HUES48 (cell line): ENCODE results near the gene DCTN3.

Experiments used
- H3K27ac ChIP-seq: one replicate; pipeline ENCODE4 v1.7.0; 2013; ENCODE audit warnings: low read depth, low read length, inconsistent platforms
- H3K27me3 ChIP-seq: 2 replicates; pipeline ENCODE4 v1.6.1; 2013; ENCODE audit warnings: mild to moderate bottlenecking, low read length; ENCODE audit not compliant: control insufficient read depth, insufficient read depth
- H3K36me3 ChIP-seq: 2 replicates; pipeline ENCODE4 v1.6.1; 2013; ENCODE audit warnings: low read length; ENCODE audit not compliant: control insufficient read depth, insufficient read depth
- H3K4me1 ChIP-seq: 2 replicates; pipeline ENCODE4 v1.6.1; 2013; ENCODE audit warnings: mild to moderate bottlenecking, low read length; ENCODE audit not compliant: control insufficient read depth, insufficient read depth
- H3K4me3 ChIP-seq: 2 replicates; pipeline ENCODE4 v1.5.1; 2013; ENCODE audit warnings: mild to moderate bottlenecking, low read depth, low read length
- H3K9ac ChIP-seq: 2 replicates; pipeline ENCODE4 v1.6.1; 2013; ENCODE audit warnings: mild to moderate bottlenecking, low read depth, low read length, moderate library complexity
- H3K9me3 ChIP-seq: 2 replicates; pipeline ENCODE4 v1.6.1; 2013; ENCODE audit warnings: low read length; ENCODE audit not compliant: control insufficient read depth, insufficient read depth

The DCTN3 gene

DNA sequence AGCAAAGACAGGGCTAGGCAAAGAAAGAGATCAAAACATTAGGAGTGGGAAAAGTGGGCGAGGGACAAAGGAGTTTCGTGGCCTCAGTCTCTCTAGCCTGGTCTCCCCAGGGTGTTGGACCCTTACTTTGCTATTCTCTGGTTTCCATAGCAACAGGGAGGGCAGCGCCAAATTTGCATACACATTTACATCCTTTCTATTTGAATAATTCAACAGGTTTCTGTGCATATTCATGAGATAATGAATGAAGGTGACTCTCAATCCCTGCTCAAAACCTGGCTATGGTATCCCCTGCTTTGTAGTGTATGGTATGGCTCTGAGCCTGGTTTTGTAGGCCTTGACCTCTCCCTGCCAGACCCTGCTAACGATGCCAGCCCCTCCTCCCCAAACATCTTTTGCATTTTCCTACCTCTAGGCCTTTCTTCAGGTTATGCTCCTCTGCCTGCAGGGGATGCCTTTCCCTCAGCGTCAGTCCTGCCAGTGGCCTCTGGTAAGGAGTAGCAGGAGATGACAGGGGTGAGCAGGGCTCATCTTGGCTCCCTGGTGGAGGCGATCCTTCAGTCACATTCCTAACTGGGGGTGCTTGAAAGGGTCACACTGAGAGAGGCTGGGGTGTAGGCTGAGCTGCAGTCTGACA is 18.2 kb downstream of the DCTN3 start:
- no peaks in the 10 kb centered on the region for H3K36me3 ChIP-seq
- H3K27ac ChIP-seq, result no peak overlapping the region
- H3K9ac ChIP-seq, result no peak overlapping the region
- H3K9me3 ChIP-seq, result no peaks in the 10 kb centered on the region
- H3K4me3 ChIP-seq, result no peak overlapping the region
- peaks cover 4% of the 10 kb centered on the region; the same call in 1 of the 2 replicates for H3K27me3 ChIP-seq
- H3K4me1 ChIP-seq, result peaks cover 9% of the 10 kb centered on the region; the same call in 1 of the 2 replicates

- H3K36me3 ChIP-seq, result no peaks in the 10 kb centered on the region
- H3K9me3 ChIP-seq, result no peaks in the 10 kb centered on the region
- peaks cover 9% of the 10 kb centered on the region; the same call in 1 of the 2 replicates for H3K4me1 ChIP-seq
- no peak overlapping the region for H3K9ac ChIP-seq
- H3K27ac ChIP-seq, result no peak overlapping the region
- H3K4me3 ChIP-seq, result no peak overlapping the region
- peaks cover 4% of the 10 kb centered on the region; the same call in 1 of the 2 replicates for H3K27me3 ChIP-seq
Measured at GRCh38 chr9:34600908-34601307, 19.4 kb downstream of the DCTN3 start.

- peaks cover 8% of the 10 kb centered on the region for H3K27me3 ChIP-seq
- no peaks in the 10 kb centered on the region for H3K36me3 ChIP-seq
- H3K4me1 ChIP-seq, result peaks cover 9% of the 10 kb centered on the region; the same call in 1 of the 2 replicates
Measured at GRCh38 chr9:34599546-34599945, 20.7 kb downstream of the DCTN3 start.

GRCh38 chr9:34594177-34594576 is 26.1 kb downstream of the DCTN3 start:
- Histone ChIP-seq H3K27me3 (peaks cover 61% of the 10 kb centered on the region), H3K4me1 (peaks cover 7% of the 10 kb centered on the region), H3K4me3 (no peak overlapping the region), H3K36me3 (no peaks in the 10 kb centered on the region), H3K9me3 (no peaks in the 10 kb centered on the region), H3K9ac (no peak overlapping the region), H3K27ac (no peak overlapping the region)

More at GRCh38 chr9:34599546-34599945, 20.7 kb downstream of the DCTN3 start:
- Histone ChIP-seq H3K27ac (no peak overlapping the region), H3K9me3 (no peaks in the 10 kb centered on the region), H3K9ac (no peak overlapping the region), H3K4me3 (no peak overlapping the region)

- peak overlapping the region; percentile 35; the same call in 1 of the 2 replicates for H3K4me3 ChIP-seq
- peaks cover 73% of the 10 kb centered on the region for H3K27me3 ChIP-seq
- H3K9ac ChIP-seq, result no peak overlapping the region
- H3K9me3 ChIP-seq, result no peaks in the 10 kb centered on the region
- no peaks in the 10 kb centered on the region for H3K36me3 ChIP-seq
- H3K4me1 ChIP-seq, result peaks cover 7% of the 10 kb centered on the region
- no peak overlapping the region for H3K27ac ChIP-seq
Measured at GRCh38 chr9:34592895-34593601, 27.2 kb downstream of the DCTN3 start.

DNA sequence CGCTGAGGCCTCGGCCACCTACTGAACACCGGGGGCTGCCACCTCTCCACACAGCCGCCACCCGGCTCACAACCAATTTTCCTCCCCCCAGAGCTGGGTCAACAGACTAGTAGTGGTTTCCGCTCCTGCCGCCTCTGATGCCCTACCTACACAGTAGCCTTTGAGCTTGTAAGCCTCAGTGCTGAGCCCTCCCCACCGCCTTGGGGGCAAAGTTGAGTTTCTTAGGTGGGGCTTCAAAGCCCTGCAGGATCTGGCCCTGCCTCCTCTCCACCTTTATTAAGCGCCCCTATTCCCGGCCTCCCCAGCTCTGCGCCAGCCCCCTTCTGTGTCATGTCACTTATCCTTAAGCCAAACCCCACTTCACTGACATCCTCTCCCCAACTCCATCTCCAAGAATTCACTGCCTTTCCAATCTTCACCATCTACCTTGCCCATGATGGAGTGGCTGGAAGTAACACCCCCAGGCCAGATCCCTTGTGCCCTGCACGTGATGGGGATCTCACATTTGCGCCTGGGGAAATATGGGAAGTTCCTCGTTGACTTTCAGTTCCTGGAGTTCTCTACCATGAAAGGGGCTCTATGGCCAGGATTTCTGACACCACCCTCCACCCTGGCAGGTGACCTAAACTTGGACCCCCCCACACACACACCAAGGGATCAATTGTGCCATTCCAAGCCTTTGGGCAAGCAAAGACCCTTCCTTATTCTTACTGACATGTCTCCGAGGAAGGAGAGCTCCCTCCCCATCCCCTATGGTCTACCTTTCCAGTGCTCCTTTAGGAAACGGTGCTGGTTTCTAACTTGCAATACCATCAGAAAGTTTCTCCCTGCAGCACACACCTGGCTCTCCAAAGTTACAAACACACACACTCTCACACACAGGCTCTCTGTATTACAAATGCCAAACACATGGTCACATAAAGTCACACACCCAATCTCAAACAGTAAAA is 28.1 kb downstream of the DCTN3 start:
- H3K27me3 ChIP-seq, result peaks cover 81% of the 10 kb centered on the region
- H3K9me3 ChIP-seq, result no peaks in the 10 kb centered on the region
- H3K9ac ChIP-seq, result no peak overlapping the region
- no peak overlapping the region for H3K27ac ChIP-seq
- no peaks in the 10 kb centered on the region for H3K36me3 ChIP-seq
- no peak overlapping the region for H3K4me3 ChIP-seq
- H3K4me1 ChIP-seq, result peaks cover 7% of the 10 kb centered on the region

DNA sequence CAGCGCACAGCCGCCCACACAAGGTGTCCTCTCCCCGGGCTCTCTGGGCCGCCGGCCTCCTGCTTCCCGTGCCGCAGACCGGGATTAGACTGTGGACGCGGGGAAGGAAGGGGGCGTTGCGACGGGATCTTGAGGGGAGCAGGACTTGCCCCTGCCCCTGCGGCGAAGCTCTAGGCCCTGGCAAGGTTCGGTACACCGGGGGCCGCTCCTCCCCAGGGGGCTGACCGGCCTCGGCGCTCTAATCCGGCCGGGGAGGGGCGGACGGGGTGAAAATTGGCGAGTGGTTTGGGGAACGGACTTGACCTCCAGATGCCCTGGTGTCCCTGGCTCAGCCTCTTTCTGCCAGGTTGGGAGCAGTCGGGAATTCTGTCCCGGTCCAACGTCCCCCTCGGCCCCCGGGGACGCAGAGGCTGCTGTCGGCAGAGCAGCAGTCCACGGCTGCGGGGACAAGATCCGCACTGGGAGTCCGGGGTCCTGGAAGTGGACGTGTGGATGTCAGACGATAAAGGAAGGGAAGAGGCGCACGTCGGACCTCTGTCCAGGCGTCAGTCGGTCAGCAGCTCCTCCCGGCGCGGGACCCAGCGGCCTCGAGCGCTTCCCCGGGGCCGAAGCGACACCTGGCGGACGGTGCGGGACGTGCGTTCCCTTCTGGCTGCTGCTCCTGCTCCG is 28.9 kb downstream of the DCTN3 start:
- peak overlapping the region; percentile 63 for H3K4me3 ChIP-seq
- no peak overlapping the region for H3K9ac ChIP-seq
- H3K4me1 ChIP-seq, result peaks cover 12% of the 10 kb centered on the region
- H3K9me3 ChIP-seq, result no peaks in the 10 kb centered on the region
- H3K27ac ChIP-seq, result no peak overlapping the region
- H3K36me3 ChIP-seq, result no peaks in the 10 kb centered on the region
- peaks cover 89% of the 10 kb centered on the region for H3K27me3 ChIP-seq

GRCh38 chr9:34590381-34591247 is 29.7 kb downstream of the DCTN3 start:
- no peak overlapping the region for H3K27ac ChIP-seq
- no peaks in the 10 kb centered on the region for H3K9me3 ChIP-seq
- H3K9ac ChIP-seq, result no peak overlapping the region
- H3K36me3 ChIP-seq, result no peaks in the 10 kb centered on the region
- H3K4me1 ChIP-seq, result peaks cover 20% of the 10 kb centered on the region
- H3K27me3 ChIP-seq, result peaks cover 97% of the 10 kb centered on the region
- H3K4me3 ChIP-seq, result peak overlapping the region; percentile 63

GRCh38 chr9:34589636-34590380 is 30.5 kb downstream of the DCTN3 start, which contains the start of gene CNTFR:
TSS of gene CNTFR (minus strand) at chr9:34589724. CDS start at chr9:34568981, 20,743 bp downstream.
- Histone ChIP-seq H3K27ac (no peak within 1 kb of the TSS), H3K36me3 (no peaks in the 10 kb centered on the region), H3K4me3 (peak within 1 kb of the TSS; percentile 63), H3K4me1 (peaks cover 26% of the 10 kb centered on the region), H3K9ac (no peak within 1 kb of the TSS), H3K9me3 (no peaks in the 10 kb centered on the region), H3K27me3 (peaks cover 100% of the 10 kb centered on the region)
